Fibroblast of mammary gland (primary cell): ENCODE data around the gene CREG1.

Experiments used
- DNase-seq: peaks from one replicate; pipeline ENCODE4 v3.0.0-alpha.2; 2010; ENCODE audit warnings: low read depth
- H3K4me3 ChIP-seq: 2 replicates; pipeline ENCODE4 v1.5.1; 2011; ENCODE audit warnings: low read depth, mild to moderate bottlenecking, low read length, moderate library complexity; ENCODE audit not compliant: control insufficient read depth
- TF ChIP-seq, protein P1 (sequence below): conservative IDR thresholded peaks from 2 replicates; pipeline ENCODE4 v1.5.1; 2011; ENCODE audit warnings: low read depth, low read length, inconsistent platforms; ENCODE audit not compliant: control insufficient read depth, insufficient read depth

CREG1 gene

DNA sequence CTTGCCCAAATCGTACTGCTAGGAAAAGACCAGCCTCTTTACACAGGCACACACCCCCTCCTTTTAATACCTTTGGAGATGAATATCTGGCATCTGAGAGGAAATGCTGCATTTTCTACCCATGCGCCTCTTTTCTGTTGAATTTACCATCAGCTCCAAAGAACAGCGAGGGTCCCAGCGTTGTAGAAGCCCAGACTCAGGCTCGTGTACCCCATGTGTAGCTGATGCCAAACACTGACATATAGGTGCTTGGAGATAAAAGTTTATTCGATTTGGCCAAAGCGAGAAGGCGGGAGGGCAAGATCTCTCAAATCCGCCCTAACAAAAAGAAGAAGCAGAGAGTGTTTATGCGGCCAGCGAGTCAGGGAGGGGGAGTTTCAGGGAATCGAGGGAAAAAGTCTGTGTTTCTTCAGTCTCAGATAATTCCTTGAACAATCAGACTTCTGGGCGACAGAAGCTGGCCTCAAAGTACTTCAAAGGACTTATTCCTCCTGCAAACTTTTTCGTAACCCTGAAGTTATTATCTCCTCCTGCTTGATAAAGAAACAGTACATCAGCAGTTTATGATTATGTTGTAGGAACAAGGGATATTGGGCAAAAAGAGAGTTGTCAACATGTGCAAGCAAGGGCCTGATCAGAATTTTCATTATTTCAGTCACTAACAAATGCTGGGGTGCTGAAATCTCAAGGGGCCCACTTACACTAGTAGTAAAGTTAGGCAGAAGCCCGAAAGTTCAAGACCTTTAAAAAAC, 642 bp upstream of the CREG1 start:
- TF ChIP-seq, protein P1, sequence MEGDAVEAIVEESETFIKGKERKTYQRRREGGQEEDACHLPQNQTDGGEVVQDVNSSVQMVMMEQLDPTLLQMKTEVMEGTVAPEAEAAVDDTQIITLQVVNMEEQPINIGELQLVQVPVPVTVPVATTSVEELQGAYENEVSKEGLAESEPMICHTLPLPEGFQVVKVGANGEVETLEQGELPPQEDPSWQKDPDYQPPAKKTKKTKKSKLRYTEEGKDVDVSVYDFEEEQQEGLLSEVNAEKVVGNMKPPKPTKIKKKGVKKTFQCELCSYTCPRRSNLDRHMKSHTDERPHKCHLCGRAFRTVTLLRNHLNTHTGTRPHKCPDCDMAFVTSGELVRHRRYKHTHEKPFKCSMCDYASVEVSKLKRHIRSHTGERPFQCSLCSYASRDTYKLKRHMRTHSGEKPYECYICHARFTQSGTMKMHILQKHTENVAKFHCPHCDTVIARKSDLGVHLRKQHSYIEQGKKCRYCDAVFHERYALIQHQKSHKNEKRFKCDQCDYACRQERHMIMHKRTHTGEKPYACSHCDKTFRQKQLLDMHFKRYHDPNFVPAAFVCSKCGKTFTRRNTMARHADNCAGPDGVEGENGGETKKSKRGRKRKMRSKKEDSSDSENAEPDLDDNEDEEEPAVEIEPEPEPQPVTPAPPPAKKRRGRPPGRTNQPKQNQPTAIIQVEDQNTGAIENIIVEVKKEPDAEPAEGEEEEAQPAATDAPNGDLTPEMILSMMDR, result no peak
- no peak for DNase-seq
- peak overlapping the region; percentile 60 for H3K4me3 ChIP-seq

DNA sequence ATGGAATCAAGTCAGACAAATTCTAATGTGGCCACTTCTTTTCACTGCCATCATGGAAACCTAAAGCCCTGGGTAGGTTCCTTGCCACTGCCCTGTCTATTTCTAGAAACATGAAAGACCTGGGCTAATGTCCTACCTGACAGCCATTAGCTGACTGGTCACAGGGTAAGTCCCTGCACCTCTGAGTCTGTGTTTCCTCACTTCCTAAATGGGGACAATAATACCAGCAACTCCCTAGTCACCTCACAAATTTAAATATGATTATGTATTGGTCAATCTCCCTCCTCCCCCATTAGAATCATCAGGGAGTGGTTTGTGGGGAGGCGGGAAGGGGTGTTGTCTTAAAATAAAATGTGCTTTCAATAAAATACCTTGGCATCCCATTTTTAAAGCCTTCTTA, 2.2 kb downstream of the CREG1 start:
- TF ChIP-seq, protein P1, result no peak
- H3K4me3 ChIP-seq, result no peak overlapping the region
- no peak for DNase-seq

DNA sequence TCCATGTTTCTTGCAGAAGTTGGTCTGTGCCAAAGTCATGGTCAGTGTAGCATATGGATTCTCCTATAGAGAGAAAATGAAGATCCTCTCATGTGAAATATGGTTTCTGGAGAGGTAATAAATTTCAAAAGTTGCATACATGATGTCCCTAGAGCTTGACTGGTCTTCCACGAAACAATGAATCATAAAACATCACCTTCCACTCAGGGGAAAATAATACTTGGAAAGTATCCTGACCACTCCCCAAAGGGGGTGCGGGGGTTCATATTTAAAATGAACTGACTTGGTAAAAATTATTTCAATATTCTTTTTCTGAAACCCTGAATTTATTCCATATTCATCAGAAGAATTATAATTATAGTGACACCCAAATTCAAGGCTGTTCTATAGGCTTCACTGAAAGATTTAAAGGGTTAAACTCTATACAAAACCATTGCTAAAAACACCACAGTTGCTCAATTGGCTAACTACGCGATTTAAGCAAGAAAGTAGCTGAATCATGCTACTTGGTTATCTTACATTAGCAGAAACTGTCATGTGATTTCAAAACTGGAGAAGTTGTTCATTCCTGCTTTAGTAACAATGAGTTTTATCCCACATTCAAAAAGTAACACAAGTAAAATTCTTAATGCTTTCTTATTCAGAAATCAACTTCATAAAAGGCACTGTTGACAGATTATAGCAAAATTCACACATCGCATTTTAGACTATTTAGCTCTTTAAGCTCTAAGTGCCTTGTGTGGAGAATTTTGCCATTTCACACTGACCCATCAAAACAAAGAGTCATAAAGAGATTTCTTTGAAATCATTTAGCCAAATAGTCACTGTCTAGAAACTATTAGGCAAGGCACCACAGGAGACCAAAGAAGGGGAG, 5.3 kb downstream of the CREG1 start:
- TF ChIP-seq, protein P1, result no peak
- DNase-seq, result peak; percentile 87
- no peak overlapping the region for H3K4me3 ChIP-seq

DNA sequence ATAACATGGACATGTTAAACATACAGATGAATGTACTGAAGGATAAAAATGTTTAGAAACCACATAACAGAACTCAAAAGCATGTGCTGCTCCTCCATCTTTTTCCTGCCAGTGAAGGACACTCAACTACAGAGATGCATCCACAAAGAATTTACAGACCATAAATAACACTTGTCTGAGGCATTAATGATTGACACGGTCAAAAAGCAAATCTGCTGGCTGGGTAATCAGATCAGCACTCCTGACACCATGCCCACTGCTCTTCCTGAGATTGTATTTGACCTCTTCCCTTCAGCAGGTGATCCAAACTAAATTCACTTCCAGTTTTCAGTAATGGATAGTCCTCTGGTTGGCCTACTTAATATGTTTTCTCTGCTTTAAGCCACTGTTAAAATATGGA, 6.6 kb downstream of the CREG1 start:
- DNase-seq, result no peak
- TF ChIP-seq, protein P1, result no peak

DNA sequence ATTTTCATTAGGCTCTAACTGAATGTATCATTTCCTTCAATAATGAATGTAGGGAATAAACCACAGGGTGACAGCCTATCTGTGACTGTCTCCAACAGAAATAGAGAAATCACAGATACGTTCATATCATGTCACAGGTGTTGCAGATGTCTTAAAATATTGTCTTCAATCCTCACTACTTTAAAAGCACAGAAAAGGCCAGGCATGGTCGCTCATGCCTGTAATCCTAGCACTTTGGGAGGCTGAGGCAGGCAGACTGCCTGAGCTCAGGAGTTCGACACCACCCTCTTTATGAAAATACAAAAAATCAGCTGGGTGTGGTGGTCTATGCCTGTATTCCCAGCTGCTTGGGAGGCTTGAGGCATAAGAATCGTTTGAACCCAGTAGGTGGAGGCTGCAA, 8.2 kb downstream of the CREG1 start:
- no peak for DNase-seq
- TF ChIP-seq, protein P1, result no peak
- no peak overlapping the region for H3K4me3 ChIP-seq

More for the DNA sequence above, 6.6 kb downstream of the CREG1 start:
- H3K4me3 ChIP-seq, result no peak overlapping the region

DNA sequence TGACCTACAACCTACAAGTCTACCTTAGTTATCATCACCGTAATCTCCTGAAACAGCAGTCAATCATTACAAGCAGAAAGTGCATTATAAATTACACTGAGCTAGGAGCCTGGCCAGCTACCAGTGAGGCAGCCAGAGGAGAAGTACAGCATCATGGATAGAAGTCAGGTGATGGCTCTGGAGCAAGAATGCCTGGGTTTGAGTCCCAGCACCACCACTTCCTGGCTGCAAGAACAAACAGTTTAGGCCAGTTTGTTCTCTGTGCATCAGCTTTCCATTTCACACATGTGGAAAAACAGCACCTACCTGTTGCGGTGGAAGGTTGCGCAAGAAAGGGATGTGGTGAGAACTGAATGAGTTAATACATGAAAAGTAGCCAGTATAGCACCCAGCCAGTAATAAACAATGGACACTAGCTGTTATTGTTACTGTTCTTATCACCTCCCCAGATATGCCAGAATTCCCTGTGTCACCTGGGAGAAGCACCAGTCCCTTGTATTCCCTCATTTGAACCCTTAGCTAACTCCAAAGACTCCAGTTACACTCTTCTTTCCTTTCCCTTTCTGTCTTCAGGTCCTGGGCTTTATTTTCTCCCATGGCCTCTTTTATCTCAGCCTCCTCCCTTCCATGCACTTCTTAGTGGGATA, 9.0 kb downstream of the CREG1 start:
- H3K4me3 ChIP-seq, result no peak overlapping the region
- TF ChIP-seq, protein P1, result no peak
- DNase-seq, result no peak
